Left renal pelvis (tissue), 4 donors: ENCODE results near the gene PHF23. TPM values are rescaled to one million over a fixed set of nuclear protein-coding genes. Genes with fewer than 3 reads are reported as not detected.
A peak's percentile ranks its signal among the peaks of the same experiment; 100 is the strongest.

Source experiments
- DNase-seq, 4 donors: peaks; one replicate each; pipeline ENCODE4 v3.0.0-alpha.2; 2013; ENCODE audit warnings: low read depth in 4 of 4, low spot score in 3 of 4
- polyA plus RNA-seq, 4 donors: library from polyadenylated mRNA; unstranded; fragments of 120-200 nt; gene quantifications; one replicate each; pipeline ENCODE4 v1.2.1, GENCODE V29; 2013; ENCODE audit not compliant: insufficient read length in 4 of 4

Gene PHF23
- polyA plus RNA-seq, 4 donors = 39.1 to 62.6 (median 52.5) TPM

DNA sequence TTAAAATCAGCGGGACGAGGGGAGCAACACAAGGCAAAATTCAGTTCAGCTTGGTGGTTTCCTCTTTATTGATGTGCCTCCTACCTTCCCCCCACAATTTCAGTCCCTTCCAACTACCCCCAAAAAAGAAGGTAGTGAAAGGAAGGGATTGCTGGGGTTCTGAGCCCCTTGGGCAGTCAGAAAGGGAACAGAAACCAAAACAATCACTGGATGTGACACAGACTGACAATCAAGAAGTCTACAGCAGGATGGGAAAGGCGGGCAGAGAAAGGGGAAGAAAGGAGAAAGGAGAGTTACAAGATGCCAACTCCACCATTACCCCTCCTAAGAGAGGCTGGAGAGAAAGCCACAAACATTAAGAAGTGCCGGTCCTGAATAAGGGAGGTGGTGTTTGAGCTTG lies 1.1 kb upstream of the PHF23 start:
- DNase-seq = no peak

GRCh38 chr17:7238420-7239090 lies 702 bp downstream of the PHF23 start:
- DNase-seq = no peak

- no peak for DNase-seq
Measured at GRCh38 chr17:7237761-7238419, 1.4 kb downstream of the PHF23 start.

- DNase-seq = no peak
Measured at GRCh38 chr17:7237266-7237760, 1.9 kb downstream of the PHF23 start.

DNA sequence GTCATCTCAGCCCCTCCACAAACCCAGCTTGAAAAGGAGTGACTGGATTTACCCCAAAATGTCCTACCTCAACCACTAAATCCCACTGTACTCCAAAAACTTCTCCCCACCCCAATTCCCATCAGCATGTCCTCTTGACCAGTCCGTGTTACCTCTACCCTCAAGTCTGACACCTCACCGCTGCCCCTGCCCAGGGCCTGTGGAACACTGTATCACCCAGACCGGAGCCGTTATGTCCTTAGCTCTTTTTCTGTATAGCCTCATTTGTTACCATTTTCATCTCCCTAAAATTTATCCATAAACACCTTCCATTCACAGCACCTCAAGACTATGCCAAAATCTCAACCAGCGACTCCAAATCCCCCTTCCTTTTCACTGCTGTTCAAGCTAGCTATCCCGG lies 2.4 kb downstream of the PHF23 start:
- DNase-seq = no peak

DNA sequence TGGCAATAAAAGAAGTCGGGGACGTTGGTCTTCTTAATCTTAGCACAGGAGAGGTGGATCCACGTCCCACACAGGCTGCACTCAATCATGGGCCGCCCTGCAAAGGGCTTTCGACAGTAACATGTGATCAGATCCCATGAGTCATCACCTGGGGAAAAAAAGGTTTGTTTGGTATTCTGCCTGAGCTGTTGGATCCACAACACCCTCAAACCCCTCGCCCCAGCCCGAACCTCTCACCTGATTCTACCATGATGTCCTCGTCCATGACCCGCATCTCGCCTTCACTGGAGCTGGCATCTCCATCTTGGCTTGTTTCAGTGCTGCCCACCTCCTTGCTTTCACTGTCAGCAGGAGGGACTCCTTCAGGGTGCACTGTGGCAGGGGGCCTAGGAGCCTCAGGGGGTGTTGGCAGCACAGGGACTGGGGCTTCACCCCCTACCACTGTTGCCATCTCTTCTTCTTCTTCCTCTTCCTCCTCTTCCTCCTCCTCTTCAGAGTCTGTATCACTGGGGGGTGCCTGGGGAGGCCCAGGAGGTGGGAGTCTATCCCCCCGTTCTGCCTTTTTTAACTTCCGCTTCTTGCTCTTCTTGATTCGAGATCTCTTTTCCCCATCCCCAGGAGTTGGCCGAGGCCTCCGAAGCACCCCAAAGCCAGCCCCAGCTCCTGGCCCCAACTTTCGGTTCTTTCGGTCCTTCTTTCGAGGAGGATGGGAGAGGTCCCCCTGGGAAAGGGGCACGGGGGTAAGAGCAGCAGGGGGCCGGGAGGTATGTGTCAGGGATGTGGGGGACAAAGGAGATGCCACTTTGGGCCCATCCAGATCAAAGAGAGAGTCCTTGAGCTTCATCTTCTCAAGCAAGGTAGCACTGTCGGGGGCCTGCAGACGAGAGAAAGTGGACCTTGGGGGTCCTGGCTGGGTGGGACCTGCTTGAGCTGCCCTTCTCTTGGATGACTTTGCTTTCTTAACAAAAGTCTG lies 3.3 kb downstream of the PHF23 start:
- DNase-seq = no peak

DNA sequence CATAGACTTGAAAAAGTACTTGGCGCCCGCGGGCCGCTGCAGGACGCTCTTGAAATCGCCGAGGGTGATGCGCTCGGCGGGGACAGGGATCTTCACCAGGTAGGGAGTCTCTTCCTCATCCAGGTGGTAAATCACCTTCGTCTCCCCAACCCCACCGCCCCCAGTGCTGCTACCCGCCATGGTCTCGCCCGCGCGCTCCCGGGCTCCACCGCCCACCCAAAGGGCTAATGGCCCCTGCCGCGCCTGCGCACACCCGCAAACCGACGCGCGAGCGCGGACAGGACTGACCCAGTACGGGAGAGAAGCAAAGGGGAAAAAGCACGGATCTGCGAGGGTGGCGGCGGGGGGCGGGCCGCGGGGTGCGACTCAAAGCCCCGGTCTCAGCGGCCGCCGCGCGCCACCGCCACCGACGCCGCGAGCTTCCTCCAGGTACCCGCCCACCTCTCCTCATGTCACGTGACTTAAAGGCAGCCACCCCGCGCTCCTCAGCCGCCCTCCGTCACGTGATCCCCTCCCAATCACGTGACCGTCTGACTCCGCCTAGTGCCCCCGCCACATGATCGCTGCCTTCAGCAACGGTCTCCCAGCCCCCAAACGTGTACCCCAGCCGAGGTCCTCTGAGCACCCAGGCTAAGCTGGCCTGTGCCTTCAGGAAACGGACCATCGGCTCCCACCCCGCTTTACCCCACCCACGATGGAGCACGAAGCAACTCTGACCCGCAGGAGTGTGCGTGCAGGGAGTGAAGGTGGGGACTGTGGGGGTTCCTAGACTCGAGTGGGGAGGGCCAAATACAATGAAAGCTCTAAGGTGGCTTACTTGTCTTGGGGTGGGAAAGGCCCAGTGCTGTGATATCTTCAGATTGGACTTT lies 4.9 kb downstream of the PHF23 start, which contains the start of gene DVL2:
Gene DVL2 (minus strand): TSS at position 435 of the 869 bp plus-strand sequence. CDS start 255 bp downstream, at position 180.
- peak; percentile 82 to 90 (median 90) for DNase-seq

DNA sequence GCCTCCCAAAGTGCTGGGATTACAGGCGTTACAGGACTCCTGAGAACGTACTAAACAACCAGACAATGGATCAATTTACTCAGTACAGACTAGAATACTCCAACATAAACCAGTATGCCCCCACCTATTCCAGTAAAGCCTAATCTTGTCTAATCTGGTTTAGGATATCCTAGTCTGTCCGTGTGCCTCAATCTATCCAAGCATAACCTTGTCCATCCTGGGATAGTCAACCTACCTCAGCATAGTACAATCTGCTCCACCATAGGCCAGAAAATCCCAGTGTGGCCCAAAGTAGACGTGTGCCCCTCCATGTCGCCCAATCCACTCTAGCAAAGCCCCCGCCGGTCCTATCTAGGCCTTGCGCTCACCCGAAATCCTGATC lies 5.6 kb downstream of the PHF23 start:
- no peak for DNase-seq

DNA sequence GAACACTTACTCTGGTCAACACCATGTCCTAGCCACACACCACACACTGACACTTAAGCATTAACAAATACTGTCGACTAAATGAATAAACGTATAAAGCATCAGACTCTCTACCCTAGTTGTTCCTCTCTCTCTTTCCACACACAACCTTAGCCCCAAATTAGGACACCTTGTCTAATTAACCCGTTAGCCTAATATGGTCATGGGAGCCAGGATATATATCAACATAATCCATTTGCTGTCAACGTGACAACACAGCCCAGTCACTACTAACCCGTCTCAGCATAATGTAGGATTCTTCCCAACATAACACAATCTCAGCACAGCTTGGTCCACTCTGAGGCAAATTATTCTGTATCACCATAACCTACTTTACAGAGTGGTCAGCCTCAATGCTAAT lies 7.1 kb downstream of the PHF23 start:
- no peak for DNase-seq

- DNase-seq = no peak
Measured at GRCh38 chr17:7229504-7229903, 9.8 kb downstream of the PHF23 start.

DNA sequence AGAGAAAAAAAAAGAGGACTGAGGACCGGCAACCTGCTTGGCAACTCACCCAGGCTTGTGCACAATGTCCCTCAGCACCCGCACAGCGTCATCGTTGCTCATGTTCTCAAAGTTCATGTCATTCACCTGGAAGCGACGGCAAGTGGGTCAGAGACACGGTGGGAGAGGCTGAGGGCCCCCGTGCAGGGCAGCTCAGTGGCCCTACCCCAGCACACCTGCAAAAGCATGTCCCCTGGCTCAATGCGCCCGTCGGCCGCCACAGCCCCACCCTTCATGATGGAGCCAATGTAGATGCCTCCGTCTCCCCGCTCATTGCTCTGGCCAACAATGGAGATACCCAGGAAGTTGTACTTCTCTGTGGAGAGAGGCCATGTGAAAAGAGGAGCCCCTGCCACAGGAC lies 10.3 kb downstream of the PHF23 start:
- no peak for DNase-seq

DNA sequence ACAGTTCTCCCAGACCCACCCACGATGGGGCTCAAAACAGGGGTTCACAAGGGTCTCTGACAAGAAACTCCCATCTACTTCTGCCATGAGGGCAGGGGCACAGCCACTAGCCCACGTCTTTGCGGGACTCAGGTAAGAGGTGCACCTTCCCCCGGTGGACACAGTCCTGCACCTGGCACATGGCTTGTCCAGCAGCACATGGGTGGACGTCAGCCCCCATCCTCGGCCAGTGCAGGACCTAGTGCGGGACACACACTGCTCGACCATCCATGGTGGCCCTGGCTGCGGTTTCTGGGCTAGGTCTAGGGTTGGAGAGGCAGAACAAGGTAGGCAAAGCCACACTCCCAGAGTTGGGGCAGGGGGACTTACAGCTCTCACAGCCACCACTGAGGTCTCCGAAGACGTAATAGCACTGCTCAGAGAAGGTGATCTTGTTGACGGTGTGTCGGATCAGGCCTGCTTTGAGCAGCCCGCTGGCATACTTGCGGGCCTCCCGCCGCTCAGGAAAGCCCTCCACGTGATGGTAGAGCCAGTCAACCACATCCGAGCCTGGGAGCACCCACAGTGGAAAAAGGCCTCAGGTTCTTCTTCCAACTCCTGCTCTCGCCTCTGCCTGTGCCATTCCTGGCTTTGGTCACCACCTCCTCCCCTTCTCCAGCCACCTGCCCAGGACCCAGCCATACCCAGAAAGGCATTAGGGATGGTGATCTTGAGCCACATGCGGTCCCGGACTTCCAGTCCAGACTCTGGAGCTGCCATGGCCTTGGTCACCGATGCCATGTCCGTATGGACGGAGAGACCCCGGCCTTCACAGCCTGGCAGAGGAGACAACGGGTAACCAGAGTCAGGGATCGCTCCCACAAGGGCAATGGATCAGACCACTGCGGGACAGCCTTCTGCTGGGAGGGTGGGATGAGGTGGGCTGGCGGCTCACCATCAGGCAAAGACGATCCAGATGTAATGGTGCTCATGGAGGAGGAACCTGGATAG lies 12.2 kb downstream of the PHF23 start:
- DNase-seq = no peak

DNA sequence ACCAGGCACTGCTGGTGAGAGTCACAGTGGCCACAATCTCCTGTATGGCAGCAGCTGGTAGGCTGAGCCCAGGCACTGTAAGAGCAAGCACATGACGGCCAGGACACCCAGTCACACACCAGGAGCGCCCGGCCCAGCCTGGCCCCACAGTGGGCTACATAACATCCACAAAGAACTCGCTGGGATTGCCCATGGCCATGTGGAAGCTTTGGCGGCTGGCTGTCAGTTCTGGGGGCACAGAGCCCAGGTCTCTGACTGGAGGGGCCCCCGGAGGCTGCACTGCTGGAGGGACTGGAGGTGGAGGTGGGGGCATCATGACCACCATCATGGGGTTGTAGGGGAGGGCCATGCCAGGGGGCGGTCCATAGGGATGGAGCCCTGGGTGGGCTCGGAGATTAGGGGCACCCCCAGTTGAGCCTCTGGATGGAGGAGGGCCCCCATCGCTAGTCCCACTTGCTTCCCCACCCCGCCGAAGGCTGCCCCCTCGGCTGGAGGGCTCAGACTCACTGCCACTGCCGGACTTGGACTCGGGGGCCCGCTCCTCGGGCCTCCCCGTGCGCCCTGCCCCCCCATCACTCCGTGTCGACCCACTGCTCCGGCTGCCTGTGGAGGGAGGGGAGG lies 13.4 kb downstream of the PHF23 start:
- no peak for DNase-seq

DNA sequence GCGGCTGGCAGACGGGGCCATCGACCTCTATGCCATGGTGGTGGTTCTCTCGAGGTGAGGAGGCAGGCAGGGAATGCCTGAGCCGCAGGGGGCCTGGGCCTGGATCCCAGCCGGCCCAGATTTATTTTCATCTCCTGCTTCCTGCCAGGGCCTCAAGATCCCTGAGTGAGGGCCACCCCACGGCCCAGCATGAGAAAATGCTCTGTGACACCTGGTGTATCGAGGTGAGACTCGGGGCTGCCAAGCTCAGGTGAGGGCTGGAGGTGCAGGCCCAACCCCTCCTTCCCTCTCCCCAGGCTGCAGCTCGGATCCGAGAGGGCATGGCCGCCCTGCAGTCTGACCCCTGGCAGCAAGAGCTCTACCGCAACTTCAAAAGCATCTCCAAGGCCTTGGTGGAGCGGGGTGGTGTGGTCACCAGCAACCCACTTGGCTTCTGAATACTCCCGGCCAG lies 14.6 kb downstream of the PHF23 start:
- no peak for DNase-seq

DNA sequence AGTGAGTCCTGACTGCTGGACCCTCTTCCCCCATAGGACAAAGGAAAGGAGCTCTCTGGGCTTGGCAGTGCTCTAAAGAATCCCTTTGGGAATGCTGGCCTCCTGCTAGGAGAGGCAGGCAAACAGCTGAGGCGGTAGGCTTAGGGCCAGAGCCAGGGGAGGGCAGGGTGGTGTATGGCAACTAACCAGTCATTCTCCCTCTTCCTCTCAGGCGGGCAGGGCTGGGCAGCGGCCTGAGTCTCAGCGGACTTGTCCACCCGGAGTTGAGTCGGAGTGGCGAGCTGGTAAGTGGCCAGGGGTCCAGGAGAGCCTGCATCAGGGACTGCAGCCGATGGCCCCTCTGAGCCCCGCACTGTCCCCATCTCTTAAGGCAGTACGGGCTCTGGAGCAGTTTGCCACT lies 15.1 kb downstream of the PHF23 start:
- DNase-seq = no peak

GRCh38 chr17:7223375-7223774 lies 15.9 kb downstream of the PHF23 start:
- DNase-seq = no peak

DNA sequence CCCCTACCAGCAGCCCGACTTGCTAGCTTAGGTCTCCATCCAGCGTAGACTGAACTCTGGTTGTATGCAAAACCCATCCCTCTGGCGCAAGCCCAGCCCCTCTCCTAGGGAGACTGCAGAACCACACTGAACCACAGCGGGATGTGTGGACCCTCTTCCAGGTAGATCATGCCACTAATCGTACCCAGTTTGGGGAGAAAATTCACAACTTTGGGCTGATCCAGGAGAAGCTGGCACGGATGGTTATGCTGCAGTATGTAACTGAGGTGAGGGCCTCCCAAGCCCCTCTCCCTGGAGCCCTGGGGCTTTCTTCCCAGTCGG lies 16.3 kb downstream of the PHF23 start:
- DNase-seq = no peak

- DNase-seq = no peak
Measured at GRCh38 chr17:7222093-7222971, 16.9 kb downstream of the PHF23 start.
